D721Med (cell line): ENCODE results near the gene ATP5F1D.

ENCODE experiments used
- DNase-seq: peaks from one replicate; pipeline ENCODE4 v3.0.0; 2011; ENCODE audit warnings: low spot score; ENCODE audit not compliant: insufficient read length
- FAIRE-seq: peaks from 2 replicates; lab custom pipeline; 2011; peaks lifted over from hg19 to GRCh38; lab: Jason Lieb, UNC
- TF ChIP-seq, protein P1 (sequence below): IDR thresholded peaks from 2 replicates; pipeline ENCODE4 v1.5.1; 2012; ENCODE audit warnings: mild to moderate bottlenecking, control low read depth; ENCODE audit not compliant: insufficient read depth; ENCODE audit errors: missing control alignments

ATP5F1D gene

DNA sequence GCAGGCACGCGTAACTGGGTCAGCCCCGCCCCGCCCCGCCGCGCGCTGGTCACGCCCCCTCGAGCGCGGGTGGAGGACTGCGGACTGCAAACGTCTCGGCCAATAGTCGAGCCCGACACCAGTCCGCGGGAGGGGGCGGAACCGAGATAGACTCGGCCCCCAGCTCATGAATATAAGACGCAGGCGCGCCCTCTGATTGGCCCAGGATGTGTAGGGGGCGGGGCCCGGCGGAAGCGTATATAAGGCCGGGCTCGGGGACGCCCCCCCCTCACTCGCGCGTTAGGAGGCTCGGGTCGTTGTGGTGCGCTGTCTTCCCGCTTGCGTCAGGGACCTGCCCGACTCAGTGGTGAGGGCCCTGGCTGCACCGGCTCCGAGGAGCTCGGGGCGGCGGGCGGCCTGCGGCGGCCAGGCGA, 27.5 kb downstream of the ATP5F1D start, which contains the start of gene CIRBP:
Gene CIRBP, plus strand, starts transcription at position 268 of the 413 bp plus-strand sequence. CDS start 1,602 bp downstream, outside the sequence.
- FAIRE-seq = no peak
- DNase-seq = peak; percentile 98
- TF ChIP-seq, protein P1, sequence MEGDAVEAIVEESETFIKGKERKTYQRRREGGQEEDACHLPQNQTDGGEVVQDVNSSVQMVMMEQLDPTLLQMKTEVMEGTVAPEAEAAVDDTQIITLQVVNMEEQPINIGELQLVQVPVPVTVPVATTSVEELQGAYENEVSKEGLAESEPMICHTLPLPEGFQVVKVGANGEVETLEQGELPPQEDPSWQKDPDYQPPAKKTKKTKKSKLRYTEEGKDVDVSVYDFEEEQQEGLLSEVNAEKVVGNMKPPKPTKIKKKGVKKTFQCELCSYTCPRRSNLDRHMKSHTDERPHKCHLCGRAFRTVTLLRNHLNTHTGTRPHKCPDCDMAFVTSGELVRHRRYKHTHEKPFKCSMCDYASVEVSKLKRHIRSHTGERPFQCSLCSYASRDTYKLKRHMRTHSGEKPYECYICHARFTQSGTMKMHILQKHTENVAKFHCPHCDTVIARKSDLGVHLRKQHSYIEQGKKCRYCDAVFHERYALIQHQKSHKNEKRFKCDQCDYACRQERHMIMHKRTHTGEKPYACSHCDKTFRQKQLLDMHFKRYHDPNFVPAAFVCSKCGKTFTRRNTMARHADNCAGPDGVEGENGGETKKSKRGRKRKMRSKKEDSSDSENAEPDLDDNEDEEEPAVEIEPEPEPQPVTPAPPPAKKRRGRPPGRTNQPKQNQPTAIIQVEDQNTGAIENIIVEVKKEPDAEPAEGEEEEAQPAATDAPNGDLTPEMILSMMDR = no peak

DNA sequence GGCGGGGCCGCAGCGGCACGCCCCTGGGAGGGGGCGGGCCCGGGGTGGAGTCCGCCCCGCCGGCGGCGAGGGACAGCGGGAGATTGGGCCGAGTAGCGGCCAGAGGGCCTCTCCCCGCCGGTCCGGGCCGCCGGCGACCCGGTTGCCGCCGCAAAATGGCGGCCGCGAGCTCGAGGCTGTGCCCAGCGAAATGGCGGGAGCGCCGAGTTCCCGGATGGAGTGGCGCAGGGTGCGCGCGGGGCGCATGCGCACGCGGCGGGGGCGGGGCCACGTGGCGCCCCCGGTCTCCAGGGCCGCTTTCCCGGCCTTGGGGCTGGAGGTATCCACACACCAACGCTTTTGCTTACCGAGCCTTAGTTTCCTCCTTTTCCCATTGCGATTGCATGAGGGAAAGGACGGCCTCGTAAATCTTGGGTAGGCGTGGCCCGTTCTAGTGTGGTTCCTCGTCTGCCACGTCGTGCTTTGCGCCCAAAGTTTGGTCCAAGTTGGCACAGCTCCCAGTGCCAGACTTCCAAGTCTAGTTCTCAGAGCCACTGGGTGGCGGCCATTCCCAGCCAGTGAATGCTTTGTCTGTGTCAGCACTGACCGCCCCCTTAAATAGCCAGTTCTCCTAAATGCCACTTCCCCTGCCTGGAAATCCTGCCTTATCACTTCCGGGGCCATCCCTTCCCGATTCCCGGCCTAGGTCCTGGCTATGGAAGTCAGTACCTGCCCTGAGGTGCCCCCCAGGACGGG, 28.1 kb downstream of the ATP5F1D start:
- FAIRE-seq = no peak
- peak; percentile 92 for DNase-seq
- TF ChIP-seq, protein P1 = no peak

DNA sequence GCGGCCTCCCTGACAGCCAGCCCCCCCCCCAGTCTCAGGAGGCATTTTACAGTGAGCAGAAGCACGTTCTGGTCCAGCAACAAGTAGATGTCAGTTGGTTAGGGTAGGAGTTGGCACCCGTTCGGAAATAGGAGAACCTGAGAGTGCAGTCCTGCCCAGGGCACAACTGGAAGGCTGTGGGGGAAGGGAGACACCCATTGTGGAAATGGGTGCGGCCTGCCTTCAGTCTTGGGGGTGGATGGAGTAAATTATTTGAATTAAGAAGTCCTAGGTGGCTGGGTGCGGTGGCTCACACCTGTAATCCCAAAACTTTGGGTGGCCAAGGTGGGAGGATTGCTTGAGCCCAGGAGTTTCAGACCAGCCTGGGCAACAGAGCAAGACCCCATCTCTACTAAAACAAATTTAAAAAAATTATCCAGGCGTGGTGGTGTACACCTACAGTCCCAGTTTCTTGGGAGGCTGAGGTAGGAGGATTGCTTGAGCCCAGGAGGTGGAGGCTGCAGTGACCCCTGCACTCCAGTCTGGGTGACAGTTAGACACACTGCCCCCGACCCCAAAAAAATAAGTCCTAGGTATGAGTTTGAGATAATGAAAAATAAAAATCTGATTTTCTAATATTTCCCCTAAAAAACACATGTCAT, 28.8 kb downstream of the ATP5F1D start:
- DNase-seq (no peak), FAIRE-seq (no peak)
- TF ChIP-seq, protein P1 = no peak

DNA sequence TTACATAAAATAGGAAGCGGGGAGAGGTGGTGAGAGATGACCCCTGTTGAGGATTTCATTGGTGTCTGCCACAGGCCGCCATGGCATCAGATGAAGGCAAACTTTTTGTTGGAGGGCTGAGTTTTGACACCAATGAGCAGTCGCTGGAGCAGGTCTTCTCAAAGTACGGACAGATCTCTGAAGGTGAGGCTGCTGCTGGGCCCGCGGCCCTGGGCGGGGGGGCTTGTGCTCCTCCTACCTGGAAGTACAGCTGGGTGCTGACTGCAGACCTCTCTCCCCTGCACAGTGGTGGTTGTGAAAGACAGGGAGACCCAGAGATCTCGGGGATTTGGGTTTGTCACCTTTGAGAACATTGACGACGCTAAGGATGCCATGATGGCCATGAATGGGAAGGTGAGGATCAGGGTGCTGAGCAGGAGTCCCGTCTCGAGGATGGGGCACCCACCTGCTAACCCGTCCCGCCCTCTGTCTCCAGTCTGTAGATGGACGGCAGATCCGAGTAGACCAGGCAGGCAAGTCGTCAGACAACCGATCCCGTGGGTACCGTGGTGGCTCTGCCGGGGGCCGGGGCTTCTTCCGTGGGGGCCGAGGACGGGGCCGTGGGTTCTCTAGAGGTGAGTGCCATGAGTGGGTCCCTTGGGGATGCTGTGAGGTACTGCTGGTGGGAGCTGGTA, 29.4 kb downstream of the ATP5F1D start:
- TF ChIP-seq, protein P1 = no peak
- no peak for FAIRE-seq
- DNase-seq = no peak

DNA sequence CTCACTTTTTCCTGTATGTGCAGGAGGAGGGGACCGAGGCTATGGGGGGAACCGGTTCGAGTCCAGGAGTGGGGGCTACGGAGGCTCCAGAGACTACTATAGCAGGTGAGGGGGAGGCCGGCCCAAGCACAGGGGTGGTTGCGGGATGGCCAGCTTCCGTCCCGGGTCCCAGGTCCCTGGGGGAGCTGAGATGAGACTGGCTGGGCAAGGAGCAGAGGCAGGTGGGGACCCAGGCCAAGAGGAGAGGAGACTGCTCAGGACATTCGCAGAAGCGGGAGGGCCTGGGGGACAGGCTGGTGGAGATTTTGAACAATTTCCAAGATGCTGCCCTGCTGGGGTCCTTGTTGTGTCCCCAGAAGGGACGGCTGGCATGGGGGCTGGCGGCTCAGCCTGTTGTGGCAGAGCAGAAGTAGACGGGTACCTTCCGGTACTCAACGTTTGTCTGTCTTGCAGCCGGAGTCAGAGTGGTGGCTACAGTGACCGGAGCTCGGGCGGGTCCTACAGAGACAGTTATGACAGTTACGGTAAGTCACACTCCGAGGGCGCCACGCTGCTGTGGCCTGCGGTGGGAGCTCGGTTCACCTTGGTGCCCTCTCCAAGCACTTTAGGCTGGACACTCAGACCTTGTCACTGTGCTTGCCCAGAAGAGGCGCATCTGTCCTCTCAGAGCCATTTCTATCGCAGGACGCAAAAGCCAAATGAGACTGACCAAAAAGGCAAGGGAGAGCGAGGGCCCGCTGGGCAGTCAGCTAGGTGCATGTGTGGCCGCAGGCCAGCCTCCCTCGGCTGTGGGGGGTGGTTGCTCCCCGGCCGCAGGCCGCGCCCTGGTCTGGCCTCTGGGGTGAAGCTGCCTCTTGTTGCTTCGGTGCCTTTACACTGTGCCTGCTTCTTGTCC, 30.2 kb downstream of the ATP5F1D start:
- no peak for FAIRE-seq
- no peak for DNase-seq
- TF ChIP-seq, protein P1 = no peak

DNA sequence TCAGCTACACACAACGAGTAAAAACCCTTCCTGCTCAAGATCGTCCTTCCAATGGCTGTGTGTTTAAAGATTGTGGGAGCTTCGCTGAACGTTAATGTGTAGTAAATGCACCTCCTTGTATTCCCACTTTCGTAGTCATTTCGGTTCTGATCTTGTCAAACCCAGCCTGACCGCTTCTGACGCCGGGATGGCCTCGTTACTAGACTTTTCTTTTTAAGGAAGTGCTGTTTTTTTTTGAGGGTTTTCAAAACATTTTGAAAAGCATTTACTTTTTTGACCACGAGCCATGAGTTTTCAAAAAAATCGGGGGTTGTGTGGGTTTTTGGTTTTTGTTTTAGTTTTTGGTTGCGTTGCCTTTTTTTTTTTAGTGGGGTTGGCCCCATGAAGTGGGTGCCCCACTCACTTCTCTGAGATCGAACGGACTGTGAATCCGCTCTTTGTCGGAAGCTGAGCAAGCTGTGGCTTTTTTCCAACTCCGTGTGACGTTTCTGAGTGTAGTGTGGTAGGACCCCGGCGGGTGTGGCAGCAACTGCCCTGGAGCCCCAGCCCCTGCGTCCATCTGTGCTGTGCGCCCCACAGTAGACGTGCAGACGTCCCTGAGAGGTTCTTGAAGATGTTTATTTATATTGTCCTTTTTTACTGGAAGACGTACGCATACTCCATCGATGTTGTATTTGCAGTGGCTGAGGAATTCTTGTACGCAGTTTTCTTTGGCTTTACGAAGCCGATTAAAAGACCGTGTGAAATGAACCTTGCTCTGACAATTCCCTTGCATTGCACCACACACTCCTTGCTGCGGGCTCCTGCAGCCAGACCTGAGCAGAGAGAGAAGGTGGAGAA, 31.1 kb downstream of the ATP5F1D start:
- no peak for FAIRE-seq
- DNase-seq = no peak
- TF ChIP-seq, protein P1 = no peak
